Hepatocyte (in vitro differentiated cells): Measurements from ENCODE around the gene TMPRSS4. TPM values are rescaled to one million over a fixed set of nuclear protein-coding genes. Genes with fewer than 3 reads are reported as not detected.

Source experiments
- DNase-seq: peaks from one replicate; pipeline ENCODE4 v3.0.0-alpha.2; 2016; ENCODE audit warnings: low spot score
- H2AFZ ChIP-seq: fragments of 200-600 bp; sonication (generic); 2 replicates; pipeline ENCODE4 v1.6.0; 2016; ENCODE audit warnings: antibody characterized with exemption, mild to moderate bottlenecking
- H3K27ac ChIP-seq: fragments of 200-600 bp; sonication (generic); 2 replicates; pipeline ENCODE4 v1.5.1; 2016; ENCODE audit warnings: mild to moderate bottlenecking
- H3K27me3 ChIP-seq: fragments of 200-600 bp; sonication (generic); 2 replicates; pipeline ENCODE4 v1.6.1; 2016
- H3K36me3 ChIP-seq: fragments of 200-600 bp; sonication (generic); replicated peaks from 2 replicates; pipeline ENCODE4 v1.5.1; 2016; ENCODE audit warnings: low read depth; ENCODE audit not compliant: insufficient read depth
- H3K4me1 ChIP-seq: fragments of 200-600 bp; sonication (generic); 2 replicates; pipeline ENCODE4 v1.5.1; 2016; ENCODE audit warnings: mild to moderate bottlenecking, moderate library complexity; ENCODE audit not compliant: insufficient read depth
- H3K4me2 ChIP-seq: fragments of 200-600 bp; sonication (generic); 2 replicates; pipeline ENCODE4 v1.6.0; 2016
- H3K4me3 ChIP-seq: fragments of 200-600 bp; sonication (generic); 2 replicates; pipeline ENCODE4 v1.5.1; 2016; ENCODE audit warnings: mild to moderate bottlenecking
- H3K79me2 ChIP-seq: fragments of 200-600 bp; sonication (generic); 2 replicates; pipeline ENCODE4 v1.6.0; 2017; ENCODE audit warnings: mild to moderate bottlenecking
- H3K9me2 ChIP-seq: fragments of 200-600 bp; sonication (generic); replicated peaks from 2 replicates; pipeline ENCODE4 v1.6.0; 2017; ENCODE audit warnings: mild to moderate bottlenecking; ENCODE audit not compliant: insufficient read depth
- H3K9me3 ChIP-seq: fragments of 200-600 bp; sonication (generic); 2 replicates; pipeline ENCODE4 v1.5.1; 2016; ENCODE audit warnings: low read depth, mild to moderate bottlenecking
- H4K20me1 ChIP-seq: fragments of 200-600 bp; sonication (generic); 2 replicates; pipeline ENCODE4 v1.6.0; 2016; ENCODE audit warnings: mild to moderate bottlenecking; ENCODE audit not compliant: insufficient read depth, poor library complexity, severe bottlenecking
- EZH2 ChIP-seq: fragments of 200-600 bp; sonication (generic); IDR thresholded peaks from 2 replicates; pipeline ENCODE4 v1.6.1; 2016; ENCODE audit warnings: antibody characterized with exemption, mild to moderate bottlenecking, borderline replicate concordance
- EZH2phosphoT487 ChIP-seq: fragments of 200-600 bp; sonication (generic); IDR thresholded peaks from one replicate; pipeline ENCODE4 v1.6.1; 2018; ENCODE audit warnings: antibody characterized with exemption, mild to moderate bottlenecking, low read depth, moderate library complexity; ENCODE audit not compliant: unreplicated experiment, severe bottlenecking
- WGBS: methylation state at CpG from one replicate; pipeline ENCODE4 v1.1.6; 2016; ENCODE audit warnings: low lambda C conversion rate; ENCODE audit errors: missing lambda C conversion rate; 5-methylcytosine and 5-hydroxymethylcytosine counted together
- polyA plus RNA-seq: library from polyadenylated mRNA; unstranded; fragments of >200 nt; fragmentation: Nextera tagmentation; extraction: Ambion mirVana; gene quantifications from 2 replicates; pipeline ENCODE4 v1.2.1, GENCODE V29; 2016
- total RNA-seq: library from RNA; depleted of rRNA; stranded (reverse); fragments of >200 nt; gene quantifications from 2 replicates; pipeline ENCODE4 v1.2.3, GENCODE V29; 2014
- TF ChIP-seq, protein P1 (sequence below): fragments of 200-600 bp; sonication (generic); IDR thresholded peaks from 2 replicates; pipeline ENCODE4 v1.5.1; 2016; ENCODE audit warnings: antibody characterized with exemption, mild to moderate bottlenecking; ENCODE audit not compliant: poor library complexity

The TMPRSS4 gene
- total and polyA plus RNA-seq, 2 experiments from 2014 or later, result 10.9 to 16.2 TPM

DNA sequence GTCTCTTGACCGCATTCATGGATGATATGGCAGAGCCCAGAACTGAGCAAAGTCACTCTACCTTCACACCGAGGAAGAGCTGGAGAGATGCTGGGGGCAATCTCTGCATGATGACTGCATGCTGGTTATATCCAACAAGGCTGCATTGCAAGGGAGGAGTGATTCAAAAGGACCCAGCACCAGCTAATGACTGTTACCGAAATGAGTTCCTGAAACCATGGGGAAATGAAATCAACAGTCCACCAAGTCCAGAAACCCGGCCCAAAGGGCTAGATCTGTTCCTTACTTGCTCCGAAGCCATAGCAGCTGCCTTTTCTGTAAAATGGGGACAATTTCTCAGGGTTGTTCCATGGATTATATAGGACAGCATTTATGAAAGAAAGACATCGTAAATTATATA lies 11.1 kb downstream of the TMPRSS4 start:
- peaks cover 20% of the 10 kb centered on the region for H3K4me1 ChIP-seq
- H3K79me2 ChIP-seq, result no peaks in the 10 kb centered on the region
- H3K9me3 ChIP-seq, result no peaks in the 10 kb centered on the region
- H2AFZ ChIP-seq, result no peak overlapping the region
- H3K4me2 ChIP-seq, result no peak overlapping the region
- H4K20me1 ChIP-seq, result no peaks in the 10 kb centered on the region
- no peaks in the 10 kb centered on the region for H3K27me3 ChIP-seq
- no peak overlapping the region for H3K4me3 ChIP-seq
- no peak overlapping the region for H3K27ac ChIP-seq
- H3K9me2 ChIP-seq, result no peaks in the 10 kb centered on the region
- TF ChIP-seq, protein P1, sequence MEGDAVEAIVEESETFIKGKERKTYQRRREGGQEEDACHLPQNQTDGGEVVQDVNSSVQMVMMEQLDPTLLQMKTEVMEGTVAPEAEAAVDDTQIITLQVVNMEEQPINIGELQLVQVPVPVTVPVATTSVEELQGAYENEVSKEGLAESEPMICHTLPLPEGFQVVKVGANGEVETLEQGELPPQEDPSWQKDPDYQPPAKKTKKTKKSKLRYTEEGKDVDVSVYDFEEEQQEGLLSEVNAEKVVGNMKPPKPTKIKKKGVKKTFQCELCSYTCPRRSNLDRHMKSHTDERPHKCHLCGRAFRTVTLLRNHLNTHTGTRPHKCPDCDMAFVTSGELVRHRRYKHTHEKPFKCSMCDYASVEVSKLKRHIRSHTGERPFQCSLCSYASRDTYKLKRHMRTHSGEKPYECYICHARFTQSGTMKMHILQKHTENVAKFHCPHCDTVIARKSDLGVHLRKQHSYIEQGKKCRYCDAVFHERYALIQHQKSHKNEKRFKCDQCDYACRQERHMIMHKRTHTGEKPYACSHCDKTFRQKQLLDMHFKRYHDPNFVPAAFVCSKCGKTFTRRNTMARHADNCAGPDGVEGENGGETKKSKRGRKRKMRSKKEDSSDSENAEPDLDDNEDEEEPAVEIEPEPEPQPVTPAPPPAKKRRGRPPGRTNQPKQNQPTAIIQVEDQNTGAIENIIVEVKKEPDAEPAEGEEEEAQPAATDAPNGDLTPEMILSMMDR, result no peak
- no peak for TF ChIP-seq EZH2phosphoT487
- no peak for TF ChIP-seq EZH2
- H3K36me3 ChIP-seq, result no peaks in the 10 kb centered on the region
- 92% methylated on average over 6 of the region's 6 CpGs for WGBS
- no peak for DNase-seq

- DNase-seq, result no peak
- H3K4me2 ChIP-seq, result no peak overlapping the region
- no peaks in the 10 kb centered on the region for H3K27me3 ChIP-seq
- H3K79me2 ChIP-seq, result no peaks in the 10 kb centered on the region
- H3K36me3 ChIP-seq, result no peaks in the 10 kb centered on the region
- H3K4me3 ChIP-seq, result no peak overlapping the region
- peaks cover 18% of the 10 kb centered on the region for H3K4me1 ChIP-seq
- 79% methylated on average over 4 of the region's 4 CpGs for WGBS
- H3K9me2 ChIP-seq, result no peaks in the 10 kb centered on the region
- H3K27ac ChIP-seq, result no peak overlapping the region
- no peaks in the 10 kb centered on the region for H3K9me3 ChIP-seq
- H2AFZ ChIP-seq, result no peak overlapping the region
- no peak for TF ChIP-seq EZH2
- TF ChIP-seq, protein P1, result no peak
- TF ChIP-seq EZH2phosphoT487, result no peak
- no peaks in the 10 kb centered on the region for H4K20me1 ChIP-seq
These were observed 11.7 kb downstream of the TMPRSS4 start for GRCh38 chr11:118088531-118088930.

GRCh38 chr11:118090545-118091162 lies 13.8 kb downstream of the TMPRSS4 start:
- 79% methylated on average over 7 of the region's 7 CpGs for WGBS
- DNase-seq, result no peak
- Histone ChIP-seq H3K9me2 (no peaks in the 10 kb centered on the region), H3K4me2 (no peak overlapping the region), H2AFZ (no peak overlapping the region), H3K27ac (no peak overlapping the region), H3K79me2 (no peaks in the 10 kb centered on the region), H4K20me1 (no peaks in the 10 kb centered on the region), H3K9me3 (no peaks in the 10 kb centered on the region), H3K27me3 (no peaks in the 10 kb centered on the region), H3K36me3 (no peaks in the 10 kb centered on the region), H3K4me1 (peaks cover 17% of the 10 kb centered on the region), H3K4me3 (no peak overlapping the region)
- TF ChIP-seq EZH2phosphoT487 (no peak), EZH2 (no peak)
- TF ChIP-seq, protein P1, result no peak
